HG03575 (cell line): Measurements from ENCODE around the gene PHF13.
"Not testable (repeated sequence)": the region's sequence is repeated elsewhere in the genome, so short reads cannot be mapped to it uniquely, and the experiment has no call there.

ENCODE experiments used
- ATAC-seq: cut with Tn5 transposase; IDR thresholded peaks from one replicate; pipeline ENCODE4 v1.9.1; 2021; ENCODE audit not compliant: unreplicated experiment, insufficient number of reproducible peaks, low FRiP score; ENCODE audit errors: extremely low read depth

PHF13 gene

DNA sequence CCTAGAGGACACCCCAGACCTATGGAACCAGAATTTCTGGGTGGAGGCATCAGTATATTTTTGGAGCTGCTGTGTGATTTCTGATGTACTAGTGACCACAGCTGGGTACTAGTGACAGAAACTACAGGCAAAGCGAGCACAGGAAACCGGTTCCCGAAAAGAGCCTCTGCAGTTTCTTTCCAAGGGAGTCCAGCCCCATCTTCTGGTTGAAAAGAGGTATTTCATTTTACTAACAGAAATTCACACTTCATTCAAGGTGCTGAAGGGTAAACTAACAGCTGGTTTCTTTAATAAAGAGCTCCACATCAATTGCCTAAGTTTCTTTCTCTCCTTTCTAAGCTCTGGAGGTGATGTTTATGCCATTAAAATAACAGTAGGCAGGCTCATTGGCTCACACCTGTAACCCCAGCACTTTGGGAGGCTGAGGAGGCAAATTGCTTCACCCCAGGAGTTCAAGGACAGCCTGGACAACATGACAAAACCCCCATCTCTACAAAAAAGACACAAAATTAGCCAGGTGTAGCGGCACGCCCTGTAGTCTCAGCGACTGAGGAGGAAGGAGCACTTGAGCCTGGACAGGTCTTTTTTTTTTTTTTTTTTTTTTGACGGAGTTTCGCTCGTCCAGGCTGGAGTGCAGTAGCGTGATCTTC, 33.1 kb downstream of the PHF13 start:
- no peak for ATAC-seq

DNA sequence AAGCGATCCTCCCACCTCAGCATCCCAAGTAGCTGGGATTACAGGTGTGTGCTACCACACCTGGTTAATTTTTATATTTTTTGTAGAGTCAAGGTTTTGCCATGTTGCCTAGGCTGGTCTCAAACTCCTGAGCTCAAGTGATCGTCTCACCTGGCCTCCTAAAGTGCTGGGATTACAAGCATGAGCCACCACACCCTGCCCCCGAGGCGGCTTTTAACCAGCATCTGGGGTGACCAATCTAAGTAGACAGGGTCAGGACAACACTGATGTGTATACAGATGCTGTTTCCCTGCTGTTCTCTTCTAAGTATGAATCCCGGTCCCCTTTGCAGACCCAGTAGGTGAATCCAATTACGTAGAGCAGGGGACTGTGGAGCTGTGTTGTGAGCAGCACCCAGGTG, 35.0 kb downstream of the PHF13 start:
- no peak for ATAC-seq

DNA sequence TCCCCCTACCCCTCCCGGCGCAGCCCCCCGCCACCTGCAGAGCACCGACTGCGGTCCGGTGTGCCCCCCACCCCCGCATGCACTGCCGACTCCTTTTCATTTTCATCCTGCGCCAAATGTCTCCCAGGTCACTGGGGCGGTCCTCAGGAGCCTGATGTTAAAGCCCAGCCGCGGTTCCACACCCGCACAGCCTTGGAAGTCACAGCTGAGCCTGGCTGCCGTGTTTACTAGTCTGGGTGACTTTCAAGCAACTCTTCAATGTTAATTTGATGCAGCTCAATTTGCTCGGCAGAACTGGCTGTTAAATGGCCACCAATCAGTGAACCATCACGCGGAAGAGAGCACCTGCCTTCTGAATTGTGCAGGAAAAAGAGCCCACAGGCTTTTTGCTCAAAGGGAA, 38.4 kb downstream of the PHF13 start:
- ATAC-seq, result no peak

DNA sequence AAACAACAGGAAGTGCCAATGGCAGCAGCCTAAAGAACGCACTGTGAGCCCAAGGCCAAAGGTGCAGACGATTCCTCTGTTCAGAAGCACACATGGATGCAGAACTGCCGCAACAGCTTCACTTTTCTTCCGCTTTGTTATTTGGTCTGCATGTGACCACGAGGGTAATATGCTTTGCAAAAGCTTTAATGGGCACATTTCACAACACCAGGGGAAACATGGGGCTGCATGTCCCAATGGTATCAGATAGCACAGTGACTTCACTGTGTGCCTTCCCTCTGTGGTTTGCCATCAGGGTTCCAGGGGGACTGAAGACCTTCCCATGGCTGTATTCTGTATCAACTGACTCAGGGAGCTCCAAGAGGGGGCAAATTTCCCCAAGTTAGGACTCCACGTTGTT, 39.5 kb downstream of the PHF13 start:
- ATAC-seq, result no peak

DNA sequence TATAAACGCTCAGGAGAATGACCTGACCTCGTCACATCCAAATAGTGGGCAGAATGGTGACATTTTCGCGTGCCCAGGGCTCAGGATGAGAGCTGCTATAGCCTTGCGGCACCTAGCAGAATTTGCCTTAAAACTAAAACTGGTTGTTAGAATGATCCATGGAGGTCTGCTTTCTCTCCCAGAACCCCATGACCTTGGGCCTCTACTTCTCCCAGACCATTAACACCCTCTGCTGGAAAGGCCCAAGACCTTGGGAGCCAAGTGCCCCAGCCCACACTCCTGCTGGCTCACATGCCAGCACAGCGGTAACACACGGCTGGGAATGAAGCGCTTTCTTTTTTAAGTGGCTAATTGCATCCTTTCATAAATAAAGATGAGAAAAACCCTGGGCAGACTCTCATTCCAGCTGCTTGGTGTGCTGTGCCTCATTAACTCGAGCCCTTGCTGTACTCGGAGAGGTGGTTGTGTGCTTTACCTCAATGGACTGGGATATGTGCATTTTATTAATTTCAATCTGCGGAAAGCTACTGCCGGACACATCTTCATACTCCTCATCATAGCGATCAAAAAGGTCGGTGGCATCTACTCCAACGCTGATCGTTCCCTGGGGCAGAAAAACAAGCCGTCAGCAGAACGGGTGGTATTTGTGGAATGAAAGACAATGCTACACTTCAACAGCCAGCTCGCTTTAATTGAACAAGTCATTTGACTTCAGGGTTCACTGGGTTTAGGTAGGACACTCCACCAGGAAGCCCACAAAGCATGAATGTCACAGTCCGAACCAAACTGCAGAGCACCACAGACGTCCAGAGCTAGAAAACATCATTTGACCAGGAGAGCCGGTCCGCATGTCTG, 40.1 kb downstream of the PHF13 start:
- no peak for ATAC-seq

DNA sequence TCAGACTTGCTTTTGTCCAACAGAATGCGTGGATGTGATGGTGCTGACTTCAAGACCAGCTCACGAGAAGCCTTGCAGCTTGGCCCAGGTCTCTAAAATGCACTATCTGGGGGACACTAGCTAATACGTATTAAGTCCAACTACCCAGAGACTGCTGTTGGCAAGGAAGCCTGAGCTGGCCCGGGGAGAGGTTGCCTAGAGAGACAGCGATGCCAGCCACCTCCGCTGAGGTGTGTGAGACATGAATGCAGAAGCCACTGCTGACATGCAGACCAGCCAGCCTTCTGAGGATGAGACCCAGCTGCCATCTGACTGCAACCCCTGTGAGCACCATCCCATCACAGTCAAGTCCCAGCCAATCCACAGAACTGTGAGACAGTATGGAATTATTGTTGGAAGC, 43.6 kb downstream of the PHF13 start:
- no peak for ATAC-seq

DNA sequence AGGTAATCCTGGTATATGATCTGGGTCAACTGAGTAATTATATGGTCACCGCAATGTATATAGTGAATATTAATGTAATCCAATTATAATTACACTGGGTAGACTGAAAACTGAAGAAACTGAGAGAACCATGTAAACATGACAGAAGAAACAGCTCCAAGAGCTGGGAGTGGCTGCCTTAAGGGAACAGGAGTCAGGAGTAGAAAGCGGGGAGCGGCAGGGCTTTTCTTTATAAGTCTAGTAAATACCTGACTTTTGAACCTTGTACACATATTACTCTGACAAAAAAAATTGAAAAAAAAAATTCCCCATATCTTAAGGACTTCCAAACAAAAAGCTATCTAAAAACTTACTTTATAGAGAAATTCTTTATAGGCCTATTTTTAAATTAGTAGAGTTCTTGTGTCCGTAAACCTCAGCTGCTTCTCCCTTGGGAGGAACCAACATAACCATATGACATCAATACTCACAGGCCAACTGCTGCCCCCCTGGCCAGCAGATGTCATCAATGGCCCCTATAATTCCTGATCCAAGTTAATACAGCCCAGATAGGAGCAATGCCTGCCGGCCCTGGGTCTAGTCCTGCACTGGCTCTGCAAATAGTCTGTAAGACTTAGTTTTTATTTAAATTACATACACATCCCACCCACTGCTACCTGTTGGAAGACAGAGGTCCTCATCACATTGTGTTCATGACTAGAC, 45.0 kb downstream of the PHF13 start:
- no peak for ATAC-seq

DNA sequence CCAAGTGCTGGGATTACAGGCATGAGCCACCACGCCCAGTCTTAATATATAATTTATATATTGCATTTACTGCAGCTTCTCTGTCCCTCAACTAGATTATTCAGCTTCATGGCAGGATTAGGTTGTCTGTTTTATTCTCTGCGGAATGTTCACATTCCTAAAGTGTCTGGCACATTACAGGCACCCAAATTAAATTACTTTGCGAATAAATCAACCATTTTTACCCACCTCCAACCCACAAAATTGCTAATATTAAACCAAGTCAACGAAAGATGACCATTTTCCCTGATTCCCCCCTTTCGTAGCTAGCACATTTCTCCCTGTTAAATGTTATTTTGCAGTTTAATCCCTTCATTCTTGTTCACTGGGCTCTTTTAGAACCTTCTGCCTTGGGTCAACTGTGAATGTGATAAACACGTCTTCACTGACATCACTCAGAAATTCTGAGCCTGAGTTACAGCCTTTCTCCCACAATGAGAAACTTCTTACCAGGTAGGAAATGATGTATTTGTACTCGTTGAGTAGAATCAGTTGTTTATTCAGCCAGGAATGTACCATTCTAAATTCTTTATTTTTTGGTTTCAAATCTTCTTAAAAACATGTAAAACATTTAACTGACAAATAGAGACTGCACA, 47.0 kb downstream of the PHF13 start:
- ATAC-seq, result no peak

DNA sequence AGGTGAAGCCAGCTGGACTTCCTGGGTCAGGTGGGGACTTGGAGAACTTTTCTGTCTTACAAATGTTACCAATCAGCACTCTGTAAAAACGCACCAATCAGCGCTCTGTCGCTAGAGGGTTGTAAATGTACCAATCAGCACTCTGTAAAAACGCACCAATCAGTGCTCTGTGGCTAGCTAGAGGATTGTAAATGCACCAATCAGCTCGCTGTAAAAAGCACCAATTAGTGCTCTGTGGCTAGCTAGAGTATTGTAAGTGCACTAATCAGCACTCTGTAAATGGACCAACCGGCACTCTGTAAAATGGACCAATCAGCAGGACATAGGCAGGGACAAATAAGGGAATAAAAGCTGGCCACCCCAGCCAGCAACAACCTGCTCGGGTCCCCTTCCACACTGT, 48.9 kb downstream of the PHF13 start:
- ATAC-seq, result not testable (repeated sequence)

DNA sequence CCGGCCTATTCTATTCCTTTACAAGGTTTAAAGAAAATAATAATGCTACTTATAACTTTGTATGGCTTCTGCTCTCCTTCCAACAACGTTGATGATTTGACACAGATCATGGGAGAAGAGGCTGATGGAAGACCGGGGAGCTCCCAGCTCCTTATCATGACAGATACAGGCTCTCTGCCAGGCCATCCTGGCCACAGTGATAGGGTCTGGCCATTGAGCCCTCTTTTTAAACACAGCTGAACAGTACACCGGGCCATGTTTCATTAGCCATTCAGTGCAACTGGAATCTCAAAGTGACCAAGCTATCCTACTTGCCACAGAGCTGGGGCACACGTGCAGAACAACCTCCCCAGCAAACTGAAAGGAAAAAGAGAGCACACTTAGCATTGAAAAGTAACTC, 53.2 kb downstream of the PHF13 start:
- ATAC-seq, result no peak

DNA sequence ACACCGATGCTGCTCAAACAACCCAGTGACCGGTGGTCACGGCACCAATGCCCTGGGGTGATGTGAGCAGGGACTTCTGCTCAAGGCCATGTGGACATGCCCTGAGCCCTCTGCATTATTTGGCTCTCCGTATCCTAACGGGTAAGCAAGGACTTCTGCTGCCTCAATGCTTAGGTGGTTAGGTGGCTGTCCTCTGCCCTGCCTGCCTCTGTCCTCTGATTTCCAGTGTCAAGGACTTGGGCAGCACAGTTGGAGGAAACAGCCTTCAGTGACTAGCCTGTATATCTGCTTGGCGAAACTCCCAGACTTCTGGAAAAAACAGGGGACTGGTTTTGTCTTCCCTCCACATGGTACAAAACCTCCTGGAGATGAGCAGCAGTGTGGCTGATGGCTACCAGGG, 53.6 kb downstream of the PHF13 start:
- no peak for ATAC-seq

DNA sequence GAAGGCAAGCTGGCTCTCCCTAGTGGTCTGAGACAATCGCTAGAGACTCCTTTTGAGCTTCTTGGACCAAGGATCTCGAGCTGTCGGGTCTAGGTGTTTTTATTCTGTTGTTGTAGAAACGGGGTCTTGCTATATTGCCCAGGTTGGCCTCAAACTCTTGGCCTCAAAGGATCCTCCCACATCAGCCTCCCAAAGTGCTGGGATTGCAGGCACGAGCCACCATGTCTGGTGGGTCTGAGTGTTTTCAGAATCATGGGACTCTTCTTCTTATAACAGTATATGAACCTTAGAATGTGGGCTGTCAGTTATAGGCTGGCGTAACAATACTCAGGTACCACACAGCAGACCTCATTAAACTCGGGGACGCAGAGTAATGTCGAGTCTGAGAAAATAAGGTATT, 55.0 kb downstream of the PHF13 start:
- ATAC-seq, result no peak

DNA sequence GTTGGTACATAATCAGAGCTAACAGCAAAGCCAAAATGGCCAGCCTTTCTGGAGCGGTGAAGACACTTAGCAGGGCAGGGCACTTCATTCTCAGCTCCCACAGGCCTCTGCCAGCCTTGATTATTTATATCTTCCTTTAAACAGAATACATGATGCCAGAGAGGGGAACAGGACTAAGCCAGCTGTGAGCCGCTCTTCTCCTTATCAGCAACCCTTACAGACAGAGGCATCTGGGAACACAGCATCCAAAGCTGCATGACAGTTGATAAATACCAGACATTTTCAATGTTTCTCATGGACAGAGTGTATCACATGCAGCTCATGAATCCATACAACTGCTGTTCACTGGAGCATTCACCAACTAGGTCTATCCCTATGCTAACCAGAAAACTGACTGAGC, 59.0 kb downstream of the PHF13 start:
- ATAC-seq, result no peak
